GM18907 (cell line): Measurements from ENCODE around the gene LSM5.
"Not testable (repeated sequence)": the region's sequence is repeated elsewhere in the genome, so short reads cannot be mapped to it uniquely, and the experiment has no call there.

Experiments used
- ATAC-seq: cut with Tn5 transposase; IDR thresholded peaks from one replicate; pipeline ENCODE4 v1.9.1; 2021; ENCODE audit warnings: mild to moderate bottlenecking, moderate library complexity; ENCODE audit not compliant: unreplicated experiment

LSM5 gene

GRCh38 chr7:32506266-32507054 is 16.3 kb upstream of the LSM5 start:
- ATAC-seq: peak; percentile 64

DNA sequence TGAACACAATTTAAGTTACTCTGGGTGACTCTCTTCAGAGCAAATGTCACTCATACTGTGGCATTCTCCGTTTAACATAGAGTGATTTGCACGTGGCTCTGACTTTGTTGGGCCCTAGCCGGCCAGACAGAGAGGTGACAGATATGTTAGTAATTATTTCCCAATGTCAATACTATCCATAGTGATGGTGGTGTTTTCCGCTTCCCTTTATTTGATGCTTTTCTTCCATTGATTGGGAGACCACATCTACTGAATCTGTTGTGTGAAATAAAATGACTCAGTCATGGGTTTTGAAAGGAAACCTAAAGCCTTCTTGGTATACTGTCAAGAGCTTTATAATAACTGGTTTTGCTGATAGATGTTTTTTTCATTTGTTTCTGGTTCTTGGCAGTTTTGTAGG is 12.5 kb upstream of the LSM5 start:
- no peak for ATAC-seq

DNA sequence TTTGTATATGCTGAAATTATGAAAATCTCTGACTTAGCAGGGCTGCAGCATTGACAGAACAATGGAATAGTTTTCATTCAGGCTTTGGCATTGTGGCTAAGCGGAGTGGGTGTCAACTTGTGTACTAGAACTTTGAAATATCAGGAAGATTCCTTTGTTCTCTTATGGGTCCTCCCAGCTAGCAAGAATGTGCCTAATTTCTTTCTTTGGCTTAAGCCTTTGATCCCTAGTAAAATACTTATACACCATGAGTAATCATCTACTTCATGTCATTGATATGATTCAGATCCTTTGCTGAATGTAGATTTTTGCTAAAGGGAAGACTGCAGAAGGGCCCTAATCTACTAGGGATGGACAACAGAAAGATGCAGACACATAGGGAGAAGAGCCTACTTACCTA is 11.3 kb upstream of the LSM5 start:
- no peak for ATAC-seq

DNA sequence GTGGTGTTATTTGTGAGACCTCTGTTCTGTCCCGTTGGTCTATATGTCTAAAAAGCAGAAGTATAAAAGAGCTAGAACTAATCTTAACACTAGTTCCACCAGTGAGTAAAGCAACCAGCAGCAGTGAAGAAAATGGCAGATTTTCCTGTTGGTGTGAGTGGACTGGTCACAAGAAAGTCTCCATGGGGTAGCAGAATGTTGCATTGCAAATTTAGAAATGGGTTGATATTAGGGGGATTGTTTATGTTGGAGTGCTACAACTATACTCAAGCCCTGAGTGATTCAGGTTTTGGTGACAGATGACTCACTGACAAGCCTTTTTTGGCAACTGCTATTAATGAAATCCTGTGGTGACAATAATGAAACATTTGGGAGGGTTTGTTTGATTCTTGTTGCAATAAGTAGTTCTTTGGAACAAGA is 10.8 kb upstream of the LSM5 start:
- peak; percentile 67 for ATAC-seq

DNA sequence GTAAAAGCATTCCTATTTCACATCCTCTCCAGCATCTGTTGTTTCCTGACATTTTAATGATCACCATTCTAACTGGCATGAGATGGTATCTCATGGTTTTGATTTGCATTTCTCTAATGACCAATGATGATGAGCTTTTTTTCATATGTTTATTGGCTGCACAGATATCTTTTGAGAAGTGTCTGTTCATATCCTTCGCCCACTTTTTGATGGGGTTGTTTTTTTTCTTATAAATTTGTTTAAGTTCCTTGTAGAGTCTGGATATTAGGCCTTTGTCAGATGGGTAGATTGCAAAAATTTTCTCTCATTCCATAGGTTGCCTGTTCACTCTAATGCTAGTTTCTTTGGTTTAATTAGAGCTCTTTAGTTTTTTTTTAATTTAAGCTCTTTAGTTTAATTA is 10.0 kb upstream of the LSM5 start:
- not testable (repeated sequence) for ATAC-seq

GRCh38 chr7:32499755-32500154 is 9.6 kb upstream of the LSM5 start:
- ATAC-seq: not testable (repeated sequence)

DNA sequence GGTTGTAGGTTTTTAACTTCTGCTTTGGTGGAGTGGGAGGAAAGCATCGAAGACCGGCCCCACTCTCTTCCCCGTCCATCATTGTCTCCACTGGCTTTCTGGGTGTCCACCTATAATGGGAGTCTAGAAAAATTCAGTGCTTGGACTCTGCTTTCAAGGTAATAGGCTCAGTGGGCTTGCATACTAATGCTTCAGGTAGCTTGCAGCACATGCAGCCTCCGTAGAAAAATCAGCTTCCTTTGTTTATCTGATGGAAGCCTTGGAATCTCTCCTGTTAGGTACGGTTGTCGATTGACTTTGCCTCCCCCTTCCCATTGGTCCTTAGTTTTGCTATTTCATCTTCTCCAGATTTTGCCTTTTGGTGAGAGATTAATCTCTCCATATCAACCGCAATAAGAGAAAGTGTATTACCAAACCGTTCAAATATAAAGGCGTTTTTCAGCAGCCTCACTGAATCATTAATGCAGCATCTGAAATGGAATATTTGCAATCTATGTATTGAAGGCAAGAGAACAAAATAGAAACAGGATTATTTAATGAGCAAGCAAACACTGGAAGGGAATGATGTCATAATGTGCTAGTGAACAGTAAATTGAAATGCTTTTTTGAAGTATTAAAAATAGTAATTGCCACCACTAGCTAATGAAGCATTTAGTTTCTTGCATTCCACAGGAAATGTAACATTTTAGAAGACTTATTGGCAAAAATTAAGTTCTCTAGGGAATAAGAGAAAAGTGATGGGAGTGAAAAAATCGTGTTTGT is 6.1 kb upstream of the LSM5 start:
- ATAC-seq: peak; percentile 1

GRCh38 chr7:32495298-32496051 is 5.3 kb upstream of the LSM5 start, which contains the start of gene AVL9:
Gene AVL9, plus strand, starts transcription at chr7:32495489. Its CDS starts 221 bp downstream, at chr7:32495710.
- ATAC-seq: peak; percentile 96

DNA sequence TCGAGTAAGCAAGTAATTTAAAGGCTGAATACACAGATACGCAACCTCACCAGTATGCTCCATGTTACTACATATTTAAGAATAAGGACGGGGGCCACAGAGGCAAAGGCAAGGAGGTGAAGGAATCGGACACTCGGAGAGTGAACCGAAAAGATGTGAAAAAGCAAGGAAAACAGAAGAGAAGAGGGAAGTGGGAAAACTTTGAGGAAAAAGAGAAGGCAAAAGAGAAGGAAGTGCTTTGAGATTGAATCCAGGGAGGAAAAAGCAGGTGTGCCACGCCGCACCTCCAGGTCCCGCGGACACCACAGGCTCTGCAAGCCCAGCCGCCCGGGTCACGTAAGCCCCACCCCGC is 4.7 kb upstream of the LSM5 start:
- ATAC-seq: peak; percentile 14

GRCh38 chr7:32489788-32490126 is 423 bp downstream of the LSM5 start:
- peak; percentile 27 for ATAC-seq

DNA sequence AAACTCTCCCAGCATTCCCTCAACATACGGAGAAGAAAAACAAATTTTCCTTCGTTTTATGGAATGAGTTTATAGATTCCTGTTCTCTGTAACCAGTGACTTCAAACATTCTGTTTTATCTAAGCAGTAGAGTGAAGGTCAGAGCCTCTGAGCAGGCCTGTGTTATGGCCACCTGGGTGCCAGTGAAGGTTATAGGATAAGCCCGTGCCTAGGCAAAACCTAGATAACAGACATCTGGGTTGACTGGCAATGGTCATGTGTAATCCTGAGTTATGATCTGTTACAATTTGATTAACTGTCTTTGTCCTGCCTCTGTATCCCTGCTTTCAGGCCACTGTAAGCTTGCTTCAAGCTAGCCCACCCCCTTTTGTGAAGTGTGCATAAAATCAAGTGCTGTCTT is 8.3 kb downstream of the LSM5 start:
- ATAC-seq: no peak

DNA sequence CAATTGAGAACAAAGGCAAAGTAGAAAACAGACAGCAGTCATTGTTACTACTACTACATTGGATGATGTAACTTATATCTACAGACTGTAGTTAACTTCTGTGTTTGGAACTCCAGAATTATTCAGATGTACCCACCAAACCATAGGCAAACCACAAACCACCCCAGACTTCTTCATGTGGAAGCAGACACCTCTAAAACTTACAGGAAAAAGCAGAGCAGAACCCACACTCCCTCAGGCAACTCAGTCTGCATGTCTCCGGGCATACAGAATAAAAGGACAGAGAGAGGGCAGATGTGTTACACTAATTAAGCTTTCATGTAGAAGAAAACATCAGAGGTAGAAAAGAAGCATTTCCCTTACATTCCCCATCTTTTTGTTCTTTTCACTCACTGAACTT is 9.0 kb downstream of the LSM5 start:
- no peak for ATAC-seq

DNA sequence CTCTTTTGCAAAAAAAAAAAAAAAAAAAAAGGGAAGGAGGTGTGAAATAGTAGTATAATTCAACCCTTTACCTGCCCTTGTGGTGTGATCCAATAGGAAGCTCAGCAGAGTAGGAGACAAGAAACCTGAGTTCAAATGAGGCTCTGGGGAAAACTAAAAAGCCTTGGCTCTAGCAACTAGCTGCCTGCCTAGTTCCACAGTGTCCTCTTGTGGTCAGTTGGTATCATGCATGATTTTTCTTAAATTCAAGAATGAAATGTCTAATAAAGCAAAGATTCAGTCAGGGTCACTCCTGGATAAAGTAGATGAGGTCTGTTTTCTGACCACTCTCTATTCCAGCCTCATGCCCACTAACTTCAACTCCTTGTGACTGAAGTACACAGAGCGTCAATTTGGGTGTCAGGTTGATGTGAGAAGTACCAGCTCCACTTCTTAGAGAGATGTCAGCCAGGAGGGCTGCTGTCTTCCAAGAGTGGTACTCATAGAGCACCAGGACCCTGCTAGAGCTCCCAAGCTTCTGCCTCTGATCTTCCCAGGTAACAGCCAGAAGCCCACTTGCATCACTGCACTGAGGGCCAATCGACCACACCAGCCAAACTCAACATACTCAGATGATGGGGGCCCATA is 10.5 kb downstream of the LSM5 start:
- peak; percentile 52 for ATAC-seq

DNA sequence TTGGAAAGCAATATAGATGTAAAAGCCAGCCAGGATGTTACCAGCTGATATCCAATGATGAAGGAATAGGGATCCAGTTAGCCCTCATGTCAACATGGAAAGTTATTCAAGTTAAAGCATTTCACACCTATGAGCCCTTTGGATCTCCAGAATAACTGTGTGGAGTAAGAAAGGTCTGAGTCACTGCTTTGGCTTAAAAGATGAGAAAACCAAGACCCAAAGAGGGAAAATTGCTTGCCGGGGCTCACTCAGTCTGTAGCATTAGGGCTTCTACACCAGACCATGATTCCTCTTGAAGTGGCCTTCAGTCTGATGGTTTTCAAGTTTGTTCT is 12.6 kb downstream of the LSM5 start:
- ATAC-seq: no peak

DNA sequence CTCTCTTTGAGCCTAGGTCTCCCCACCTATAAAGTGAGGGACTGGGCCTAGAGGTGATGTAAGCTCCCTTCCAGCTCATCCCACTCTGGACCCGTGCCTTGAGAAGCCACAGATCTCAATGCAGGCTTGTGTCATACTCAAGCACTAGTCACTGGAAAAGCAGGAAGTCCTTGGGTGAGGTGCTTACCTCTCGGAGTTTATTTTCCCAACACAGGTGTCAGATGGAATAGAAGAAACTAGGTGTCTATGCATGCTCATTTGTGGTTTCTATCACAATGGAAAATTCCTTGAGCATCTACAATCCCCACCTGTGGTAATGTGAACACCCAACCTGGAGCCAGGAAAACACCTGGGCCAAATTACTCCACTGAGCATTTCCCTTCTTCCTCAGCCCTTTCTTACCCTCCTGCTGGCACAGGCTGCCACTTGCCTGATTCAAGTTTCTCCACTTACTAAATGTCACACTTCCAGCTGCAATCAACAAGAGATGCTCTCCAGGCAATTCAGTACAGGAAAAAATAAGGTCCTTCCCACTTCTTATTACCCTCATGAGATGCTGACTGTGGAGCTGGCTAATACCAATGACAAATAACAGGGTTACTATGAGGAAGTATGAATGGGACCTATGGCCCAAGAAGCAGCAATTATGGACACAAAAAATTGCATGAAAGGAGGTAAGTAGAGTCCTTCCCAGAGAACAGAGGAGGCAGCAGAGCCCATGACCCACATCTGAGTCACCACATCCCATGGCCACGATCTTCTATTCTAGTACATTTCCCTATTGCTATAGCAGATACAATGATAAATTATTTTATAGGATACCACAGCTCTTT is 13.1 kb downstream of the LSM5 start:
- ATAC-seq: no peak

DNA sequence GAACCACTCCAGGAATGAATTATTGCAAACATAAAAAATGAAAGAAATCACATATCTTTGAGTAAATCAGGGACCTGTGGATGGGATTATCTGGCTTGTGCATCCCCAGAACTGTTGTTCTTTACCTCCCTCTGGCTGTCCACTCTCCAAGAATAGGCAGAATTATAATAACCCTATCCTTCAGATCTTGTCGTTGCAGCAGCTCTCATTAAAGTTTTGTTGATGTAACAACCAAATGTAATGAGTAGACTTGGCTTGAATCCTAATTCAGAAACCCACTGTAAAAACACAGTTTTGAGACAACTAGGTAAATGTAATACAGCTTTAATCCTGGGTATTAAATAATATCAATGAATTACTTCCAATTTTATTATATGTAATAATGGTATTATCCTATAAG is 16.2 kb downstream of the LSM5 start:
- no peak for ATAC-seq

DNA sequence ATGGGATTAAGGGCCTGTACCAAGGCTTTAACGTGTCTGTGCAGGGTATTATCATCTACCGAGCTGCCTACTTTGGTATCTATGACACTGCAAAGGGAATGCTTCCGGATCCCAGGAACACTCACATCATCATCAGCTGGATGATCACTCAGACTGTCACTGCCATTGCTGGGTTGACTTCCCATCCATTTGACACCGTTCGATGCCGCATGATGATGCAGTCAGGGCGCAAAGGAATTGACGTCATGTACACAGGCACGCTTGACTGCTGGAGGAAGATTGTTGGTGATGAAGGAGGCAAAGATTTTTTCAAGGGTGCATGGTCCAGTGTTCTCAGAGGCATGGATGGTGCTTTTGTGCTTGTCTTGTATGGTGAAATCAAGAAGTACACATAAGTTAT is 18.2 kb downstream of the LSM5 start:
- ATAC-seq: no peak

- no peak for ATAC-seq
These were observed 19.3 kb downstream of the LSM5 start for GRCh38 chr7:32470871-32471270.

DNA sequence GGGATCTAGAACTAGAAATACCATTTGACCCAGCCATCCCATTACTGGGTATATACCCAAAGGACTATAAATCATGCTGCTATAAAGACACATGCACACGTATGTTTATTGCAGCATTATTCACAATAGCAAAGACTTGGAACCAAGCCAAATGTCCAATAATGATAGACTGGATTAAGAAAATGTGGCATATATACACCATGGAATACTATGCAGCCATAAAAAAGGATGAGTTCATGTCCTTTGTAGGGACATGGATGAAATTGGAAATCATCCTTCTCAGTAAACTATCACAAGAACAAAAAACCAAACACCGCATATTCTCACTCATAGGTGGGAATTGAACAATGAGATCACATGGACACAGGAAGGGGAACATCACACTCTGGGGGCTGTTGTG is 20.2 kb downstream of the LSM5 start:
- ATAC-seq: not testable (repeated sequence)

- ATAC-seq: not testable (repeated sequence)
These were observed 25.4 kb downstream of the LSM5 start for GRCh38 chr7:32464641-32465416.
